OCI-LY7 (cell line): ENCODE data around the gene SPPL2B.

Experiments used
- CTCF ChIP-seq: fragments of 200-600 bp; sonication (generic); conservative IDR thresholded peaks from 2 replicates; pipeline ENCODE4 v1.5.1; 2014; ENCODE audit warnings: mild to moderate bottlenecking, antibody characterized with exemption, low read length, moderate library complexity, mixed read lengths
- EZH2phosphoT487 ChIP-seq: fragments of 200-600 bp; sonication (generic); IDR thresholded peaks from 2 replicates; pipeline ENCODE4 v1.6.1; 2018; ENCODE audit warnings: low read depth, borderline replicate concordance, mild to moderate bottlenecking, mixed run types, antibody characterized with exemption, low read length, moderate library complexity, mixed read lengths

- no peak for TF ChIP-seq CTCF
- TF ChIP-seq EZH2phosphoT487, result no peak
Measured at GRCh38 chr19:2296141-2296540, 32.3 kb upstream of the SPPL2B start.
